Kidney (tissue), 14 donors: ENCODE results near the gene ELAVL2. TPM values are rescaled to one million over a fixed set of nuclear protein-coding genes. Genes with fewer than 3 reads are reported as not detected.

Experiments used
- DNase-seq, 5 donors: peaks; one replicate each; pipeline ENCODE4 v3.0.0-alpha.2; 2013 to 2020
- FAIRE-seq: peaks from 2 replicates; lab custom pipeline; 2012; peaks lifted over from hg19 to GRCh38; lab: Jason Lieb, UNC
- H3K27ac ChIP-seq, 2 donors: one replicate each; pipeline ENCODE4 v1.7.0; 2013; ENCODE audit warnings: low read depth in 2 of 2, low read length in 2 of 2, inconsistent platforms in 1 of 2
- H3K27me3 ChIP-seq: one replicate; pipeline ENCODE4 v1.7.1; 2013; ENCODE audit warnings: low read length, inconsistent platforms; ENCODE audit not compliant: control insufficient read depth, insufficient read depth
- H3K36me3 ChIP-seq, 3 donors: one replicate each; pipeline versions ENCODE4 v1.7.0 to v1.7.1; 2013; ENCODE audit warnings: low read length in 3 of 3, control low read depth in 1 of 3, inconsistent platforms in 1 of 3; ENCODE audit not compliant: insufficient read depth in 3 of 3, control insufficient read depth in 2 of 3
- H3K4me1 ChIP-seq, 3 donors: one replicate each; pipeline versions ENCODE4 v1.7.0 to v1.7.1; 2013; ENCODE audit warnings: low read length in 3 of 3, inconsistent platforms in 1 of 3, low read depth in 1 of 3; ENCODE audit not compliant: control insufficient read depth in 2 of 3, insufficient read depth in 2 of 3
- H3K4me3 ChIP-seq, 3 donors: one replicate each; pipeline versions ENCODE4 v1.7.0 to v1.8.1; 2013; ENCODE audit warnings: low read length in 3 of 3, control low read depth in 1 of 3, inconsistent platforms in 1 of 3
- H3K9ac ChIP-seq, 3 donors: one replicate each; pipeline versions ENCODE4 v1.7.0 to v1.7.1; 2013; ENCODE audit warnings: low read length in 3 of 3, control low read depth in 1 of 3, inconsistent platforms in 1 of 3
- H3K9me3 ChIP-seq, 3 donors: one replicate each; pipeline versions ENCODE4 v1.7.0 to v1.7.1; 2013; ENCODE audit warnings: low read length in 3 of 3, control low read depth in 1 of 3, inconsistent platforms in 1 of 3; ENCODE audit not compliant: control insufficient read depth in 2 of 3, insufficient read depth in 1 of 3
- CTCF ChIP-seq: IDR thresholded peaks from 3 replicates; pipeline ENCODE4 v1.5.1; 2012; ENCODE audit warnings: mild to moderate bottlenecking, moderate library complexity, borderline replicate concordance; ENCODE audit not compliant: insufficient read depth; ENCODE audit errors: extremely low read depth
- intact Hi-C: fragments of 100-400 bp; cut with DNase I; formaldehyde crosslinking; loops from one replicate; pipeline ENCODE4 v1.11.1; 2022
- polyA plus RNA-seq: library from polyadenylated mRNA; stranded (reverse); fragments of 350-450 nt; fragmentation: Illumina TruSeq; extraction: RNeasy Lipid Tissue Mini Kit (QIAGEN cat#74804); gene quantifications from one replicate; pipeline ENCODE4 v1.2.3, GENCODE V29; 2014; ENCODE audit warnings: low read depth, low replicate concordance; ENCODE audit not compliant: insufficient read depth
- total RNA-seq: library from RNA; stranded (reverse); fragmentation: NEBNext Ultra II Directional; extraction: Animal tissue kit (Norgen Biotek cat#: 25700); gene quantifications from one replicate; pipeline ENCODE4 v1.2.1, GENCODE V29; 2021
- donor health status: control.
- donor health status: control.
- donor health status: control.
- donor health status: control.
- donor health status: control.
- donor health status: DM: yes; HTN: yes; CAD: no.
- donor health status: Normal renal cell carcinoma (clear cell type).

Gene ELAVL2
- total and polyA plus RNA-seq, 2 donors from 2014 or later, result 0.19 to 0.35 TPM

GRCh38 chr9:23750808-23751207 lies 75.2 kb downstream of the ELAVL2 start:
- H3K4me1 ChIP-seq, result no peaks in the 10 kb centered on the region
- no peaks in the 10 kb centered on the region for H3K27me3 ChIP-seq
- DNase-seq (no peak), FAIRE-seq (no peak)
- no peak for TF ChIP-seq CTCF
- no peaks in the 10 kb centered on the region for H3K36me3 ChIP-seq
- no peak overlapping the region for H3K27ac ChIP-seq
- no peaks in the 10 kb centered on the region for H3K9me3 ChIP-seq
- intact Hi-C loops, result no loop called here
- no peak overlapping the region for H3K4me3 ChIP-seq
- H3K9ac ChIP-seq, result no peak overlapping the region

GRCh38 chr9:23747088-23748075 lies 78.7 kb downstream of the ELAVL2 start:
- Histone ChIP-seq H3K9me3 (no peaks in the 10 kb centered on the region), H3K36me3 (no peaks in the 10 kb centered on the region), H3K4me3 (no peak overlapping the region), H3K9ac (no peak overlapping the region), H3K4me1 (no peaks in the 10 kb centered on the region), H3K27me3 (no peaks in the 10 kb centered on the region), H3K27ac (no peak overlapping the region)
- TF ChIP-seq CTCF, result no peak
- no peak for DNase-seq
- no peak for FAIRE-seq
- intact Hi-C loops, result no loop called here

GRCh38 chr9:23746317-23746716 lies 79.7 kb downstream of the ELAVL2 start:
- H3K27me3 ChIP-seq, result no peaks in the 10 kb centered on the region
- no peak overlapping the region for H3K9ac ChIP-seq
- H3K4me3 ChIP-seq, result no peak overlapping the region
- FAIRE-seq (no peak), DNase-seq (no peak)
- no peaks in the 10 kb centered on the region for H3K36me3 ChIP-seq
- TF ChIP-seq CTCF, result no peak
- H3K27ac ChIP-seq, result no peak overlapping the region
- H3K9me3 ChIP-seq, result no peaks in the 10 kb centered on the region
- no peaks in the 10 kb centered on the region for H3K4me1 ChIP-seq
- intact Hi-C loops, result no loop called here
